Fibroblast of the aortic adventitia (primary cell): Measurements from ENCODE around the gene SLCO4A1. TPM values are rescaled to one million over a fixed set of nuclear protein-coding genes. Genes with fewer than 3 reads are reported as not detected.

Experiments
- DNase-seq: peaks from one replicate; pipeline ENCODE4 v3.0.0-alpha.2; 2010; ENCODE audit warnings: low read depth
- H3K4me3 ChIP-seq: 2 replicates; pipeline ENCODE4 v1.5.1; 2011; ENCODE audit warnings: low read depth, mild to moderate bottlenecking, control low read depth, low read length, moderate library complexity
- total RNA-seq: library from RNA; depleted of rRNA; stranded (reverse); fragments of >200 nt; gene quantifications from 2 replicates; pipeline ENCODE4 v1.2.3, GENCODE V29; 2012; ENCODE audit warnings: low replicate concordance
- TF ChIP-seq, protein P1 (sequence below): IDR thresholded peaks from 2 replicates; pipeline ENCODE4 v1.5.1; 2011; ENCODE audit warnings: mild to moderate bottlenecking, low read length, control low read depth, inconsistent platforms; ENCODE audit not compliant: insufficient read depth

Gene SLCO4A1
- total RNA-seq, 1 donor = 0.72 TPM

DNA sequence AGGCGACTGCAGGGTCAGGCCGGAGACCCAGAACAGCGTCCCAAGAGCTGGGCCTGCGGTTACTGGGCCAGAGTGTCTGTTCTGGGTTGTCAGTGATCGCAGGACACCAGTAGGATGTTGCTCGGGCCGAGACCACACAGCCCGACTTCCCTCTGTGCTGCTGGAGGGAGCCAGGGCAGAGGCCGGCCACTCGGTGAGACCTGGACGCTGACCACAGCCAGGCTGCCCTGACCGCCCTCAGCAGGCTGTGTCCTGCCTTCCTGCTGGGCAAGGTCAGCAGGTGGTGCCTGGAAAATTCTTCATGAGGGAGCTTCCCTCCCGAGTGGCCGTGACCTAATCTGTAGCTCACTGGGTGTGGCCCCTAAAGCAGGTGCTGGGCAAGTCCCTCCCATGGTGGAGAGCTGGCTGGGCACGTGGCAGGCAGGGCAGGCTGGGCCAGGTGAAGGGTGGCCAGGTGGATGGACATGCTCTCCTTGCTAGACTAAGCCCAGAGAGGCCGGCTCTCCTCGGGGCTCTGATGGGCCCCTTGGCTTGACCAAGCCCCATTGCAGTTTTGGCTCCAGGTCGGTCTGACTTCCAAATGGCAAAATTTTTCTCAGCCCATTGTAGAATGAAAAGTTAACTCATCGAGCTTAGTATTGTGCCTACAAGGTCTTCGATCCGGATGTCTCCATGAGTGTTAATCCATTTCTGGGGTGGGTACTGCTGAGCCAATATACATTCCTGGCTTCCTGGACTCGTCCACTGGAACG, 1.9 kb downstream of the SLCO4A1 start:
- H3K4me3 ChIP-seq = no peak overlapping the region
- TF ChIP-seq, protein P1, sequence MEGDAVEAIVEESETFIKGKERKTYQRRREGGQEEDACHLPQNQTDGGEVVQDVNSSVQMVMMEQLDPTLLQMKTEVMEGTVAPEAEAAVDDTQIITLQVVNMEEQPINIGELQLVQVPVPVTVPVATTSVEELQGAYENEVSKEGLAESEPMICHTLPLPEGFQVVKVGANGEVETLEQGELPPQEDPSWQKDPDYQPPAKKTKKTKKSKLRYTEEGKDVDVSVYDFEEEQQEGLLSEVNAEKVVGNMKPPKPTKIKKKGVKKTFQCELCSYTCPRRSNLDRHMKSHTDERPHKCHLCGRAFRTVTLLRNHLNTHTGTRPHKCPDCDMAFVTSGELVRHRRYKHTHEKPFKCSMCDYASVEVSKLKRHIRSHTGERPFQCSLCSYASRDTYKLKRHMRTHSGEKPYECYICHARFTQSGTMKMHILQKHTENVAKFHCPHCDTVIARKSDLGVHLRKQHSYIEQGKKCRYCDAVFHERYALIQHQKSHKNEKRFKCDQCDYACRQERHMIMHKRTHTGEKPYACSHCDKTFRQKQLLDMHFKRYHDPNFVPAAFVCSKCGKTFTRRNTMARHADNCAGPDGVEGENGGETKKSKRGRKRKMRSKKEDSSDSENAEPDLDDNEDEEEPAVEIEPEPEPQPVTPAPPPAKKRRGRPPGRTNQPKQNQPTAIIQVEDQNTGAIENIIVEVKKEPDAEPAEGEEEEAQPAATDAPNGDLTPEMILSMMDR = no peak
- no peak for DNase-seq

GRCh38 chr20:62644802-62645496, 2.6 kb downstream of the SLCO4A1 start:
- TF ChIP-seq, protein P1 = no peak
- no peak overlapping the region for H3K4me3 ChIP-seq
- no peak for DNase-seq

- no peak for DNase-seq
- no peak overlapping the region for H3K4me3 ChIP-seq
- TF ChIP-seq, protein P1 = no peak
These were observed 3.3 kb downstream of the SLCO4A1 start for GRCh38 chr20:62645613-62646012.

DNA sequence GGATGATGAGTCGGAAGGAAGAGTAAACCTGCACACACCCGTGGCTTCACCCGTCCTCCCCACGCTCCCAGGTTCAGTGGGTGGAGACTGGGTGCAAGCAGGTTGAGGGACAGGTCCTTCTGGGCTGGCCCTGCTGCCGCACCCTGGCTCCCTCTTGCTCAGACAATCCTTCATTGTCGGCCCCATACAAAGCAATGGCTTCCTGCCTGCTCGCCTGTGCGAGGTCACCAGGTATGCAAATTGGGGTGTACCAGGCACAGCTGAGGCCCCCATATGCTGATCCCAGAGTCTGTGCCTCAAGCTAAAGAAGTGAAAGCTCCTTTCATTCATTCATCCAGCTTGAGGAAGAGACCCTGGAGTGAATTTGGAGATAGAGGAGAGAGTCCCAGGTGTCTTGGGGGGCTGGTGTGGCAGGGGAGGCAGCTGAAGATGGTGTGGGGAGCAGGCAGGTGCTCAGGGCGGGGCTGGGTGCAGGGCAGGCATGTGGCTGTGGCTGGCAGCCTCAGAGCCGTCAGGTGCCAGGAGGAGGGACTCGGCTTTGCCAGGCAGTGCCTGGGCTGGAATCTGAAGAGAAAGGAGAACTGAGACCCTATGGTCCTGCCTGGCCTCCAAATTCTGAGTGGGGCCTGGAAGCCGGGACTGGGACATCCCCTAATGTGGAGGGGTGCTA, 4.7 kb downstream of the SLCO4A1 start:
- DNase-seq = no peak
- TF ChIP-seq, protein P1 = no peak
- no peak overlapping the region for H3K4me3 ChIP-seq

GRCh38 chr20:62647521-62648317, 5.4 kb downstream of the SLCO4A1 start:
- no peak overlapping the region for H3K4me3 ChIP-seq
- TF ChIP-seq, protein P1 = no peak
- DNase-seq = no peak

GRCh38 chr20:62648318-62648995, 6.2 kb downstream of the SLCO4A1 start:
- DNase-seq = no peak
- TF ChIP-seq, protein P1 = no peak

More at GRCh38 chr20:62648318-62648995, 6.2 kb downstream of the SLCO4A1 start:
- H3K4me3 ChIP-seq = no peak overlapping the region
